OCI-LY7 (cell line): Measurements from ENCODE around the gene MFAP4.

Experiments
- EZH2phosphoT487 ChIP-seq: fragments of 200-600 bp; sonication (generic); IDR thresholded peaks from 2 replicates; pipeline ENCODE4 v1.6.1; 2018; ENCODE audit warnings: low read depth, borderline replicate concordance, mild to moderate bottlenecking, mixed run types, antibody characterized with exemption, low read length, moderate library complexity, mixed read lengths
- TF ChIP-seq, protein P1 (sequence below): fragments of 200-600 bp; sonication (generic); conservative IDR thresholded peaks from 2 replicates; pipeline ENCODE4 v1.5.1; 2014; ENCODE audit warnings: mild to moderate bottlenecking, antibody characterized with exemption, low read length, moderate library complexity, mixed read lengths

DNA sequence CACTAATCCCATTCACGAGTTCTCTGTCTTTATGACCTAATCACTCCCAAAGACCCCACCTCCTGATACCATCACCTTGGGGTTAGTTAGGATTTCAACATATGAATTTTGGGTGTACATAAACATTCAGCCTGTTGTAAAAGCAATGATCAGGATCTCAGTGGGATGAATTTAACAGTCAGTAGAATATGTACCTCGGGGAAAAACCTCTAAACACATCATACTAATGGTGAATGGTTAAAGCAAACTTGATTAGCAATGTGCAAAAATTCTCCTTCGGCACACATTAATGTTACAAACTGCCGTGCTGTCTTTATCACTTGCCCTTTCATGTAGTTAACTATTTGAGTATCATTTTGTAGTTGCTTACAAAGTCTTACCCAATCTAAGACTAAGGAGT lies 34.2 kb upstream of the MFAP4 start:
- TF ChIP-seq, protein P1, sequence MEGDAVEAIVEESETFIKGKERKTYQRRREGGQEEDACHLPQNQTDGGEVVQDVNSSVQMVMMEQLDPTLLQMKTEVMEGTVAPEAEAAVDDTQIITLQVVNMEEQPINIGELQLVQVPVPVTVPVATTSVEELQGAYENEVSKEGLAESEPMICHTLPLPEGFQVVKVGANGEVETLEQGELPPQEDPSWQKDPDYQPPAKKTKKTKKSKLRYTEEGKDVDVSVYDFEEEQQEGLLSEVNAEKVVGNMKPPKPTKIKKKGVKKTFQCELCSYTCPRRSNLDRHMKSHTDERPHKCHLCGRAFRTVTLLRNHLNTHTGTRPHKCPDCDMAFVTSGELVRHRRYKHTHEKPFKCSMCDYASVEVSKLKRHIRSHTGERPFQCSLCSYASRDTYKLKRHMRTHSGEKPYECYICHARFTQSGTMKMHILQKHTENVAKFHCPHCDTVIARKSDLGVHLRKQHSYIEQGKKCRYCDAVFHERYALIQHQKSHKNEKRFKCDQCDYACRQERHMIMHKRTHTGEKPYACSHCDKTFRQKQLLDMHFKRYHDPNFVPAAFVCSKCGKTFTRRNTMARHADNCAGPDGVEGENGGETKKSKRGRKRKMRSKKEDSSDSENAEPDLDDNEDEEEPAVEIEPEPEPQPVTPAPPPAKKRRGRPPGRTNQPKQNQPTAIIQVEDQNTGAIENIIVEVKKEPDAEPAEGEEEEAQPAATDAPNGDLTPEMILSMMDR = no peak
- TF ChIP-seq EZH2phosphoT487 = no peak
